ENCODE measurements around the gene MAOA.

DNA sequence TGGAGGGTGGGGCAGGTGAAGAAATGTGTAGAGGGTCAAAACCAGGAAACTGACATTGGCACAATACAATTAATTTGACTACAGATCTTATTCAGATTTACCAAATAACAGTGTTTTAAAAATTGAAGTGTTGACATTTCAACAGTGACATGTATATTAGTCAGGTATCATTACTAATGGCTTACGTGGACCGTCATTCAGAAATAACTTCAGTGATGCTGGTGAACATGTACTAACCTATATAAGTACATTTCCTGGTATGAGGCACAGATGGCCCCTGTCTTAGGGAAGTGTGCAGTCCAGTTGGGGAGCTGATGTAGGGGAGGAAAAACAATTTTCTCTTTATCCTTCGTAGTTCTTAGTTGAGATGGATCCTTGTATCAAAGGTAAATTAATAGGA is 22.3 kb upstream of the MAOA start:
- TF ChIP-seq TAF1 (IDR thresholded peaks at IDR 0.05; ENCODE audit: low read depth, low read length) (no peak), POLR2AphosphoS5 (IDR thresholded peaks at IDR 0.05; ENCODE audit: low read depth, low read length) (no peak), POLR2A (IDR thresholded peaks at IDR 0.05; ENCODE audit: low read depth, low read length) (no peak), POU2F2 (IDR thresholded peaks at IDR 0.05; ENCODE audit: low read depth, low read length) (no peak), SPI1 (IDR thresholded peaks at IDR 0.05; ENCODE audit: low read depth, low read length) (no peak), PAX5 (IDR thresholded peaks at IDR 0.05; ENCODE audit: insufficient read depth, low read length, severe bottlenecking) (no peak)
